ENCODE data around the gene SEPTIN5. TPM values are rescaled to one million over a fixed set of nuclear protein-coding genes. Genes with fewer than 3 reads are reported as not detected.

The SEPTIN5 gene
- total RNA-seq, 1 experiment from 2014 or later = 22.4 TPM

DNA sequence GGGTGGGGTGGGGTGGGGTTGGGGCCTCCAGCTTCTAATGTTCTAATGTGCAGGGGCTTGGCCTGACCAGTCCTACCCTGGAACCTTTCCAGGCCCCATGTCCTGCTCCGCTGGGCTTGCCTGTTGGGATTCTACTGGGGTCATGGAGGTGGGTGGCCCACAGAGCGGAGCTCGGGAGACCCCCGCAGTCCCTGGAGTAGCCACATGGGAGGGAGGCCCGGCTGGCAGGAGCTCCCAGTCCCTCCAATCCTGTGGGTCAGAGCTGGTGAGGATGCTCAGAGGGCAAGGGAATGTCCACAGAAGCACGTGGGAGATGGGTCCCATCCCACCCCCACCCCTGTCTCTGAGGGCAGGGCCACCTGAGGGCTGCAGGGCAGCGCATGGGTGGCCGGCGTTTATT is 2.9 kb downstream of the SEPTIN5 start:
- Mint-ChIP-seq H3K9me3 (no peaks in the 10 kb centered on the region), H3K27ac (no peak overlapping the region), H3K4me3 (no peak overlapping the region), H3K27me3 (ENCODE audit: low read depth) (peaks cover 80% of the 10 kb centered on the region), H3K4me1 (peaks cover 19% of the 10 kb centered on the region), H3K36me3 (peaks cover 10% of the 10 kb centered on the region)
- ChIA-PET CTCF (interaction anchor here (0.6 to 3.8 kb wide), 11 partner anchors 12 to 193 kb away, joined by 3 to 63 read pairs (median 3); no protein-coding TSS in a partner anchor), POLR2A (no interaction called here)
- ATAC-seq = no peak
- DNase-seq (ENCODE audit: low spot score) = no peak
- TF ChIP-seq, protein P1, sequence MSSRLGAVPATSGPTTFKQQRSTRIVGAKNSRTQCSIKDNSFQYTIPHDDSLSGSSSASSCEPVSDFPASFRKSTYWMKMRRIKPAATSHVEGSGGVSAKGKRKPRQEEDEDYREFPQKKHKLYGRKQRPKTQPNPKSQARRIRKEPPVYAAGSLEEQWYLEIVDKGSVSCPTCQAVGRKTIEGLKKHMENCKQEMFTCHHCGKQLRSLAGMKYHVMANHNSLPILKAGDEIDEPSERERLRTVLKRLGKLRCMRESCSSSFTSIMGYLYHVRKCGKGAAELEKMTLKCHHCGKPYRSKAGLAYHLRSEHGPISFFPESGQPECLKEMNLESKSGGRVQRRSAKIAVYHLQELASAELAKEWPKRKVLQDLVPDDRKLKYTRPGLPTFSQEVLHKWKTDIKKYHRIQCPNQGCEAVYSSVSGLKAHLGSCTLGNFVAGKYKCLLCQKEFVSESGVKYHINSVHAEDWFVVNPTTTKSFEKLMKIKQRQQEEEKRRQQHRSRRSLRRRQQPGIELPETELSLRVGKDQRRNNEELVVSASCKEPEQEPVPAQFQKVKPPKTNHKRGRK (CRISPR knock-in tag; IDR thresholded peaks at IDR 0.05; ENCODE audit: borderline replicate concordance) = no peak
- TF ChIP-seq, protein P2, sequence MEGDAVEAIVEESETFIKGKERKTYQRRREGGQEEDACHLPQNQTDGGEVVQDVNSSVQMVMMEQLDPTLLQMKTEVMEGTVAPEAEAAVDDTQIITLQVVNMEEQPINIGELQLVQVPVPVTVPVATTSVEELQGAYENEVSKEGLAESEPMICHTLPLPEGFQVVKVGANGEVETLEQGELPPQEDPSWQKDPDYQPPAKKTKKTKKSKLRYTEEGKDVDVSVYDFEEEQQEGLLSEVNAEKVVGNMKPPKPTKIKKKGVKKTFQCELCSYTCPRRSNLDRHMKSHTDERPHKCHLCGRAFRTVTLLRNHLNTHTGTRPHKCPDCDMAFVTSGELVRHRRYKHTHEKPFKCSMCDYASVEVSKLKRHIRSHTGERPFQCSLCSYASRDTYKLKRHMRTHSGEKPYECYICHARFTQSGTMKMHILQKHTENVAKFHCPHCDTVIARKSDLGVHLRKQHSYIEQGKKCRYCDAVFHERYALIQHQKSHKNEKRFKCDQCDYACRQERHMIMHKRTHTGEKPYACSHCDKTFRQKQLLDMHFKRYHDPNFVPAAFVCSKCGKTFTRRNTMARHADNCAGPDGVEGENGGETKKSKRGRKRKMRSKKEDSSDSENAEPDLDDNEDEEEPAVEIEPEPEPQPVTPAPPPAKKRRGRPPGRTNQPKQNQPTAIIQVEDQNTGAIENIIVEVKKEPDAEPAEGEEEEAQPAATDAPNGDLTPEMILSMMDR (IDR thresholded peaks at IDR 0.05) = no peak
- TF ChIP-seq, protein P3, sequence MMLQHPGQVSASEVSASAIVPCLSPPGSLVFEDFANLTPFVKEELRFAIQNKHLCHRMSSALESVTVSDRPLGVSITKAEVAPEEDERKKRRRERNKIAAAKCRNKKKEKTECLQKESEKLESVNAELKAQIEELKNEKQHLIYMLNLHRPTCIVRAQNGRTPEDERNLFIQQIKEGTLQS (CRISPR knock-in tag; conservative IDR thresholded peaks at IDR 0.05) = no peak
- TF ChIP-seq SMAD3 (CRISPR knock-in tag; IDR thresholded peaks at IDR 0.05; ENCODE audit: borderline replicate concordance) = no peak
- TF ChIP-seq ZNF121 (CRISPR knock-in tag; IDR thresholded peaks at IDR 0.05) = no peak
- no peak for TF ChIP-seq MXD4 (CRISPR knock-in tag; IDR thresholded peaks at IDR 0.05; ENCODE audit: borderline replicate concordance)
- no peak for TF ChIP-seq NFYB (CRISPR knock-in tag; conservative IDR thresholded peaks at IDR 0.05; ENCODE audit: low read depth)
- no peak for TF ChIP-seq KAT7 (CRISPR knock-in tag; IDR thresholded peaks at IDR 0.05; ENCODE audit: borderline replicate concordance)
- TF ChIP-seq TEAD1 (CRISPR knock-in tag; IDR thresholded peaks at IDR 0.05) = no peak
- no peak for TF ChIP-seq RELA (CRISPR knock-in tag; IDR thresholded peaks at IDR 0.05; ENCODE audit: borderline replicate concordance)
- TF ChIP-seq, protein P4, sequence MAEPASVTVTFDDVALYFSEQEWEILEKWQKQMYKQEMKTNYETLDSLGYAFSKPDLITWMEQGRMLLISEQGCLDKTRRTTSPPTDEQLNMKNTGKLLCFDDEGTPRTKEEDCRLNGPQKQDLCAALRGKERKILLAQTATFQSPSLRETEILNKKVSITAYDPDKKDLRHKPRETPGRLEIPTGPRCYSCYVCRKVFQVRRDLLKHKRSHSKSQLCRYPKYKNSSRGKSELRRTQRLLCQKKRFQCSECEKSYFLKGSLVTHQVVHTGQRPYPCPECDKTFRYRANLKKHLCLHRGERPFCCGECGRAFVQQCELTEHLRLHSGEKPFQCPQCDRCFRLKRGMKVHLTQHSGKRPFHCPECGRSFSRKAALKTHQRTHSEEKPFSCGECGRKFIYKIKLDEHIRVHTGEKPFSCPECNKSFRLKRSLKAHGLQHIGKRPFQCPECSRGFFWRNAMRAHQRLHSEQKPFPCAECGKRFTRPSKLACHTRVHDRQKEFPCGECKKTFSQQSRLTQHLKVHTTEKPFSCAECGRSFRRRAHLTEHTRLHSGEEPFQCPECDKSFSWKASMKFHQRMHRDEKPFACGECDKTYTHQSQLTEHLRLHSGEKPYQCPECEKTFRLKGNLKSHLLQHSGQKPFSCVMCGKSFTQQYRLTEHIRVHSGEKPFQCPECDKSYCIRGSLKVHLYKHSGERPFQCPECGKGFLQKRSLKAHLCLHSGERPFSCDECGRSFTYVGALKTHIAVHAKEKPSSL (CRISPR knock-in tag; conservative IDR thresholded peaks at IDR 0.05) = no peak
- no peak for TF ChIP-seq TEAD4 (CRISPR knock-in tag; IDR thresholded peaks at IDR 0.05)
- no peak for TF ChIP-seq JUN (CRISPR knock-in tag; IDR thresholded peaks at IDR 0.05)
- TF ChIP-seq, protein P5, sequence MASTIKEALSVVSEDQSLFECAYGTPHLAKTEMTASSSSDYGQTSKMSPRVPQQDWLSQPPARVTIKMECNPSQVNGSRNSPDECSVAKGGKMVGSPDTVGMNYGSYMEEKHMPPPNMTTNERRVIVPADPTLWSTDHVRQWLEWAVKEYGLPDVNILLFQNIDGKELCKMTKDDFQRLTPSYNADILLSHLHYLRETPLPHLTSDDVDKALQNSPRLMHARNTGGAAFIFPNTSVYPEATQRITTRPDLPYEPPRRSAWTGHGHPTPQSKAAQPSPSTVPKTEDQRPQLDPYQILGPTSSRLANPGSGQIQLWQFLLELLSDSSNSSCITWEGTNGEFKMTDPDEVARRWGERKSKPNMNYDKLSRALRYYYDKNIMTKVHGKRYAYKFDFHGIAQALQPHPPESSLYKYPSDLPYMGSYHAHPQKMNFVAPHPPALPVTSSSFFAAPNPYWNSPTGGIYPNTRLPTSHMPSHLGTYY (CRISPR knock-in tag; IDR thresholded peaks at IDR 0.05) = no peak
- no peak for TF ChIP-seq ZNF317 (CRISPR knock-in tag; IDR thresholded peaks at IDR 0.05; ENCODE audit: borderline replicate concordance, low read depth)
- TF ChIP-seq, protein P6, sequence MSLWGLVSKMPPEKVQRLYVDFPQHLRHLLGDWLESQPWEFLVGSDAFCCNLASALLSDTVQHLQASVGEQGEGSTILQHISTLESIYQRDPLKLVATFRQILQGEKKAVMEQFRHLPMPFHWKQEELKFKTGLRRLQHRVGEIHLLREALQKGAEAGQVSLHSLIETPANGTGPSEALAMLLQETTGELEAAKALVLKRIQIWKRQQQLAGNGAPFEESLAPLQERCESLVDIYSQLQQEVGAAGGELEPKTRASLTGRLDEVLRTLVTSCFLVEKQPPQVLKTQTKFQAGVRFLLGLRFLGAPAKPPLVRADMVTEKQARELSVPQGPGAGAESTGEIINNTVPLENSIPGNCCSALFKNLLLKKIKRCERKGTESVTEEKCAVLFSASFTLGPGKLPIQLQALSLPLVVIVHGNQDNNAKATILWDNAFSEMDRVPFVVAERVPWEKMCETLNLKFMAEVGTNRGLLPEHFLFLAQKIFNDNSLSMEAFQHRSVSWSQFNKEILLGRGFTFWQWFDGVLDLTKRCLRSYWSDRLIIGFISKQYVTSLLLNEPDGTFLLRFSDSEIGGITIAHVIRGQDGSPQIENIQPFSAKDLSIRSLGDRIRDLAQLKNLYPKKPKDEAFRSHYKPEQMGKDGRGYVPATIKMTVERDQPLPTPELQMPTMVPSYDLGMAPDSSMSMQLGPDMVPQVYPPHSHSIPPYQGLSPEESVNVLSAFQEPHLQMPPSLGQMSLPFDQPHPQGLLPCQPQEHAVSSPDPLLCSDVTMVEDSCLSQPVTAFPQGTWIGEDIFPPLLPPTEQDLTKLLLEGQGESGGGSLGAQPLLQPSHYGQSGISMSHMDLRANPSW (CRISPR knock-in tag; conservative IDR thresholded peaks at IDR 0.05; ENCODE audit: low read depth) = no peak
- no peak for TF ChIP-seq GTF2I (CRISPR knock-in tag; conservative IDR thresholded peaks at IDR 0.05)

Measured in WTC11 (cell line).